B cell (primary cell): ENCODE data around the gene ANO2.

Experiments used
- CTCF ChIP-seq: fragments of 200-600 bp; IDR thresholded peaks from one replicate; pipeline ENCODE4 v1.8.0; 2022; ENCODE audit warnings: antibody characterized with exemption, mild to moderate bottlenecking
- EZH2 ChIP-seq: IDR thresholded peaks from 2 replicates; pipeline ENCODE4 v1.6.1; 2012; ENCODE audit warnings: borderline replicate concordance, low read depth, mild to moderate bottlenecking, moderate library complexity, low read length; ENCODE audit not compliant: insufficient read depth, poor library complexity, severe bottlenecking

- TF ChIP-seq CTCF (peak; percentile 36), EZH2 (no peak)
Observed at GRCh38 chr12:5745251-5745888, 199.7 kb downstream of the ANO2 start.
